AG04449 (cell line): ENCODE results near the gene RMI1.

Source experiments
- CTCF ChIA-PET: fragments of 350-600 bp; formaldehyde crosslinking; extraction: SDS; loops from one replicate; lab custom pipeline; 2021; ENCODE audit warnings: antibody characterized with exemption; lab: Yijun Ruan, JAX
- POLR2A ChIA-PET: fragments of 400-600, 350-600 bp; formaldehyde crosslinking; extraction: SDS; loops from one replicate; lab custom pipeline; 2020; ENCODE audit warnings: antibody characterized with exemption, inconsistent platforms; lab: Yijun Ruan, JAX
- DNase-seq: peaks from one replicate; pipeline ENCODE4 v3.0.0-alpha.2; 2010; ENCODE audit warnings: low read depth, low spot score
- H3K4me3 ChIP-seq: 2 replicates; pipeline ENCODE4 v1.5.1; 2011; ENCODE audit warnings: low read depth, mild to moderate bottlenecking, control low read depth, low read length
- CTCF ChIP-seq: IDR thresholded peaks from one replicate; pipeline ENCODE4 v1.5.1; 2011; ENCODE audit warnings: mild to moderate bottlenecking, moderate library complexity, low read length, control low read depth, inconsistent platforms; ENCODE audit not compliant: insufficient read depth; ENCODE audit errors: missing control alignments

RMI1 gene

GRCh38 chr9:83972286-83972685 is 8.3 kb upstream of the RMI1 start:
- no peak for DNase-seq
- ChIA-PET CTCF (interaction anchor here (2.4 to 2.5 kb wide), 2 partner anchors 35 to 289 kb away, joined by 5 to 11 read pairs; no protein-coding TSS in a partner anchor), POLR2A (no interaction called here)
- no peak overlapping the region for H3K4me3 ChIP-seq
- TF ChIP-seq CTCF: no peak

GRCh38 chr9:83975300-83975699 is 5.3 kb upstream of the RMI1 start:
- no peak overlapping the region for H3K4me3 ChIP-seq
- POLR2A ChIA-PET: no interaction called here
- no peak for TF ChIP-seq CTCF
- CTCF ChIA-PET: no interaction called here
- DNase-seq: no peak

GRCh38 chr9:83976372-83976771 is 4.2 kb upstream of the RMI1 start:
- H3K4me3 ChIP-seq: no peak overlapping the region
- no peak for TF ChIP-seq CTCF
- ChIA-PET CTCF (interaction anchor here (0.8 to 5.6 kb wide), 4 partner anchors 9 to 285 kb away, joined by 3 to 36 read pairs (median 4); no protein-coding TSS in a partner anchor), POLR2A (interaction anchor here (0.6 kb wide), 1 partner anchor 11 kb away, joined by 4 read pairs; no protein-coding TSS in a partner anchor)
- DNase-seq: no peak

GRCh38 chr9:83977196-83977595 is 3.4 kb upstream of the RMI1 start:
- DNase-seq: no peak
- TF ChIP-seq CTCF: no peak
- CTCF ChIA-PET: interaction anchor here (0.8 to 5.6 kb wide), 4 partner anchors 9 to 284 kb away, joined by 3 to 36 read pairs (median 4); no protein-coding TSS in a partner anchor
- peak overlapping the region; percentile 73; the same call in 1 of the 2 replicates for H3K4me3 ChIP-seq
- POLR2A ChIA-PET: interaction anchor here (0.6 kb wide), 1 partner anchor 11 kb away, joined by 4 read pairs; no protein-coding TSS in a partner anchor

GRCh38 chr9:83978992-83979811 is 1.4 kb upstream of the RMI1 start:
- ChIA-PET CTCF (interaction anchor here (0.8 to 5.6 kb wide), 5 partner anchors 14 to 282 kb away, joined by 3 to 36 read pairs (median 6); no protein-coding TSS in a partner anchor), POLR2A (interaction anchor here (0.6 to 2.2 kb wide), 8 partner anchors 14 to 263 kb away, joined by 3 to 7 read pairs (median 4); no protein-coding TSS in a partner anchor)
- no peak for DNase-seq

More at GRCh38 chr9:83978992-83979811, 1.4 kb upstream of the RMI1 start:
- peak overlapping the region; percentile 73 for H3K4me3 ChIP-seq
- TF ChIP-seq CTCF: no peak
